GM23248 (cell line): Measurements from ENCODE around the gene RANBP9. TPM values are rescaled to one million over a fixed set of nuclear protein-coding genes. Genes with fewer than 3 reads are reported as not detected.

Experiments
- DNase-seq: peaks from one replicate; pipeline ENCODE4 v3.0.0-alpha.2; 2015
- H2AFZ ChIP-seq: fragments of 200-600 bp; sonication (generic); 2 replicates; pipeline ENCODE4 v1.6.1; 2016; ENCODE audit warnings: antibody characterized with exemption
- H3F3A ChIP-seq: fragments of 200-600 bp; sonication (generic); 2 replicates; pipeline ENCODE4 v1.6.1; 2016; ENCODE audit warnings: mild to moderate bottlenecking, antibody characterized with exemption, mixed run types; ENCODE audit not compliant: insufficient read depth
- H3K27ac ChIP-seq: fragments of 200-600 bp; sonication (generic); 2 replicates; pipeline ENCODE4 v1.5.1; 2016; ENCODE audit warnings: mild to moderate bottlenecking
- H3K27me3 ChIP-seq: fragments of 200-600 bp; sonication (generic); replicated peaks from 2 replicates; pipeline ENCODE4 v1.6.1; 2016; ENCODE audit warnings: mild to moderate bottlenecking; ENCODE audit not compliant: insufficient read depth
- H3K36me3 ChIP-seq: fragments of 200-600 bp; sonication (generic); 2 replicates; pipeline ENCODE4 v1.6.1; 2016; ENCODE audit warnings: low read depth, mild to moderate bottlenecking
- H3K4me1 ChIP-seq: fragments of 200-600 bp; sonication (generic); 2 replicates; pipeline ENCODE4 v1.6.1; 2016; ENCODE audit warnings: mild to moderate bottlenecking; ENCODE audit not compliant: insufficient read depth
- H3K4me2 ChIP-seq: fragments of 200-600 bp; sonication (generic); one replicate; pipeline ENCODE4 v1.6.1; 2016; ENCODE audit warnings: mild to moderate bottlenecking; ENCODE audit not compliant: unreplicated experiment
- H3K4me3 ChIP-seq: fragments of 200-600 bp; sonication (generic); 2 replicates; pipeline ENCODE4 v1.5.1; 2016; ENCODE audit warnings: mild to moderate bottlenecking
- H3K79me2 ChIP-seq: fragments of 200-600 bp; sonication (generic); 2 replicates; pipeline ENCODE4 v1.6.1; 2016; ENCODE audit warnings: mild to moderate bottlenecking; ENCODE audit not compliant: insufficient read depth
- H3K9ac ChIP-seq: fragments of 200-600 bp; sonication (generic); 2 replicates; pipeline ENCODE4 v1.6.1; 2016; ENCODE audit warnings: mild to moderate bottlenecking
- H3K9me2 ChIP-seq: fragments of 200-600 bp; sonication (generic); 2 replicates; pipeline ENCODE4 v1.6.1; 2016; ENCODE audit warnings: mixed run types, mild to moderate bottlenecking, moderate library complexity; ENCODE audit not compliant: insufficient read depth
- H3K9me3 ChIP-seq: fragments of 200-600 bp; sonication (generic); one replicate; pipeline ENCODE4 v1.6.1; 2017; ENCODE audit warnings: low read depth
- H4K20me1 ChIP-seq: fragments of 200-600 bp; sonication (generic); 2 replicates; pipeline ENCODE4 v1.6.0; 2016; ENCODE audit not compliant: insufficient read depth
- EZH2 ChIP-seq: fragments of 200-600 bp; sonication (generic); IDR thresholded peaks from 2 replicates; pipeline ENCODE4 v1.6.1; 2018; ENCODE audit warnings: antibody characterized with exemption, mild to moderate bottlenecking; ENCODE audit not compliant: insufficient read depth, poor library complexity, severe bottlenecking
- EZH2phosphoT487 ChIP-seq: fragments of 200-600 bp; sonication (generic); IDR thresholded peaks from 2 replicates; pipeline ENCODE4 v1.6.1; 2018; ENCODE audit warnings: antibody characterized with exemption, moderate library complexity, mild to moderate bottlenecking, low read depth; ENCODE audit not compliant: insufficient read depth
- WGBS, 2 experiments: methylation state at CpG; one replicate each; pipeline ENCODE4 v1.1.6; 2015 to 2017; ENCODE audit warnings: low lambda C conversion rate in 2 of 2, low coverage in 1 of 2; ENCODE audit errors: missing lambda C conversion rate in 2 of 2; 5-methylcytosine and 5-hydroxymethylcytosine counted together
- in situ Hi-C: fragments of 300-500 bp; cut with MboI; formaldehyde crosslinking; loops from 2 replicates; pipeline ENCODE4 v1.15.0; 2020
- polyA plus RNA-seq: library from polyadenylated mRNA; unstranded; fragments of >200 nt; fragmentation: Nextera tagmentation; extraction: Ambion mirVana; gene quantifications from 2 replicates; pipeline ENCODE4 v1.2.1, GENCODE V29; 2016
- total RNA-seq: library from RNA; depleted of rRNA; stranded (reverse); fragments of >200 nt; shearing (Covaris generic); gene quantifications from 2 replicates; pipeline ENCODE4 v1.2.3, GENCODE V29; 2014

Gene RANBP9
- total and polyA plus RNA-seq, 2 experiments from 2014 or later, result 8.0 to 29.8 TPM

DNA sequence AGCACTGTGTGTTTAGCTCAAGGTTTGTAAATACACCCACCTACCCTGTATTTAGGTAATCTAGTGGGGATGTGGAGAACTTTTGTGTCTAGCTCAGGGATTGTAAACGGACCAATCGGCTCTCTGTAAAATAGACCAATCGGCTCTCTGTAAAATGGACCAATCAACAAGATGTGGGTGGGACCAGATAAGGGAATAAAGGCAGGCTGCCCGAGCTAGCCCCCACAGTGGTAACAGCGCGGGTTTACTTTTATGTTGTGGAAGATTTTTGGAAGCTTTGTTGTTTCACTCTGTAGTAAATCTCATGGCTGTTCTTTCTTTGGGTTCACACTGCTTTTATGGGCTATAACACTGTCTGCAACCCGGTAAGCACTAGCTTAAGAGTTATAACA is 32.1 kb upstream of the RANBP9 start:
- WGBS, 2 experiments, result 82 to 83% methylated on average over 7 of the region's 7 CpGs
- Histone ChIP-seq H3K9me2 (no peaks in the 10 kb centered on the region), H3F3A (no peaks in the 10 kb centered on the region), H4K20me1 (no peaks in the 10 kb centered on the region), H3K27me3 (no peaks in the 10 kb centered on the region), H3K4me1 (no peaks in the 10 kb centered on the region), H3K27ac (no peak overlapping the region), H3K9ac (no peak overlapping the region), H3K79me2 (no peaks in the 10 kb centered on the region), H3K4me2 (no peak overlapping the region), H3K4me3 (no peak overlapping the region), H2AFZ (no peak overlapping the region), H3K36me3 (no peaks in the 10 kb centered on the region), H3K9me3 (no peaks in the 10 kb centered on the region)
- TF ChIP-seq EZH2phosphoT487 (no peak), EZH2 (no peak)
- DNase-seq, result no peak
- in situ Hi-C loops, result no loop called here

DNA sequence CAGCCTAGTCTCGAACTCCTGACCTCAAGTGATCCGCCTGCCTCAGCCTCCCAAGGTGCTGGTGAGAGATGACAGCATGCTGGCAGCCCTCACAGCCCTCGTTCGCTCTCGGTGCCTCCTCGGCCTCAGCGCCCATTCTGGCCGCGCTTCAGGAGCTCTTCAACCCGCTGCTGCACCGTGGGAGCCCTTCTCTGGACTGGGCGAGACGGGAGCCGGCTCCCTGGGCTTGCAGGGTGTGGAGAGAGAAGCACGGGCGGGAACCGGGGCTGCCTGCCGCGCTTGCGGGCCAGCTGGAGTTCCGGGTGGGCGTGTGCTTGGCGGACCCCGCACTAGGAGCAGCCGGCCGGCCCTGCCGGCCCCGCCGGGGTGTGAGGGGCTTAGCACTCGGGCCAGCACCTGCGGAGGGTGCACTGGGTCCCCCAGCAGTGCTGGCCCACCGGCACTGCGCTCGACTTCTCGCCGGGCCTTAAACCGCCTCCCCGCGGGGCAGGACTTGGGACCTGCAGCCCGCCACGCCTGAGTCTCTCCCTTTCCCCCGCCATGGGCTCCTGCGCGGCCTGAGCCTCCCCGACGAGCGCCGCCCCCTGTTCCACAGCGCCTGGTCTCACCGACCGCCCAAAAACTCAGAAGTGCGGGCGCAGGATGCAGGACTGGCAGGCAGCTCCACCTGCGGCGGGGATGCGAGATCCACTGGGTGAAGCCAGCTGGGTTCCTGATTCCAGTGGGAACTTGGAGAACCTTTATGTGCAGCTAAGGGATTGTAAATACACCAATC is 31.5 kb upstream of the RANBP9 start:
- no peak overlapping the region for H3K4me2 ChIP-seq
- H3K4me3 ChIP-seq, result no peak overlapping the region
- no peak overlapping the region for H3K9ac ChIP-seq
- H3K79me2 ChIP-seq, result no peaks in the 10 kb centered on the region
- H3F3A ChIP-seq, result no peaks in the 10 kb centered on the region
- H3K9me3 ChIP-seq, result no peaks in the 10 kb centered on the region
- 78 to 79% methylated on average over 46 to 56 of the region's 56 CpGs for WGBS, 2 experiments
- H3K27ac ChIP-seq, result no peak overlapping the region
- no peak overlapping the region for H2AFZ ChIP-seq
- no peaks in the 10 kb centered on the region for H3K36me3 ChIP-seq
- H3K9me2 ChIP-seq, result no peaks in the 10 kb centered on the region
- in situ Hi-C loops, result no loop called here
- no peaks in the 10 kb centered on the region for H3K4me1 ChIP-seq
- no peaks in the 10 kb centered on the region for H3K27me3 ChIP-seq
- DNase-seq, result no peak
- H4K20me1 ChIP-seq, result no peaks in the 10 kb centered on the region
- TF ChIP-seq EZH2 (no peak), EZH2phosphoT487 (no peak)

DNA sequence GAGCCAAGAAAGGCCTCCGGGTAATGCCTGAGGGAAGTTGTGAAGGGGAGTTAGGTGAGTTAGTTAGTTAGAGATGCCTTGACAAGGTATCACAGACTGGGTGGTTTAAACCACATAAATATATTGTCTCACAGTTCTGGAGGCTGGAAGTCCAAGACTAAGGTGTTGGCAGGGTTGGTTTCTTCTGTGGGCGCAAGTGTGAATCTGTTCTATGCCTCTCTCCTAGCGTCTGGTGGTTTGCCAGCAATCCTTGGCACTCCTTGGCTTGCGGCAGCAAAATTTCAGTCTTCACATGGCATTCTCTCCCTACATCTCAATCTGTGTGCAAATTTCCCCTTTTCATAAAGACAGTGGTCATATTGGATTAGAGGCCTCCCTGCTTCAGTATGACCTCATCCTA is 29.7 kb upstream of the RANBP9 start:
- H3K9me2 ChIP-seq, result no peaks in the 10 kb centered on the region
- H3K27me3 ChIP-seq, result no peaks in the 10 kb centered on the region
- no peaks in the 10 kb centered on the region for H3K9me3 ChIP-seq
- no peak overlapping the region for H3K27ac ChIP-seq
- no peak overlapping the region for H2AFZ ChIP-seq
- DNase-seq, result no peak
- H3K9ac ChIP-seq, result no peak overlapping the region
- TF ChIP-seq EZH2, result no peak
- no peak for TF ChIP-seq EZH2phosphoT487
- H3K4me3 ChIP-seq, result no peak overlapping the region
- in situ Hi-C loops, result no loop called here
- peaks cover 2% of the 10 kb centered on the region; the same call in 1 of the 2 replicates for H3K4me1 ChIP-seq
- H3K36me3 ChIP-seq, result no peaks in the 10 kb centered on the region
- H4K20me1 ChIP-seq, result no peaks in the 10 kb centered on the region
- H3K4me2 ChIP-seq, result no peak overlapping the region
- WGBS, 2 experiments, result 75 to 77% methylated on average over 4 of the region's 4 CpGs
- H3K79me2 ChIP-seq, result no peaks in the 10 kb centered on the region
- H3F3A ChIP-seq, result peaks cover 1% of the 10 kb centered on the region; the same call in 1 of the 2 replicates

DNA sequence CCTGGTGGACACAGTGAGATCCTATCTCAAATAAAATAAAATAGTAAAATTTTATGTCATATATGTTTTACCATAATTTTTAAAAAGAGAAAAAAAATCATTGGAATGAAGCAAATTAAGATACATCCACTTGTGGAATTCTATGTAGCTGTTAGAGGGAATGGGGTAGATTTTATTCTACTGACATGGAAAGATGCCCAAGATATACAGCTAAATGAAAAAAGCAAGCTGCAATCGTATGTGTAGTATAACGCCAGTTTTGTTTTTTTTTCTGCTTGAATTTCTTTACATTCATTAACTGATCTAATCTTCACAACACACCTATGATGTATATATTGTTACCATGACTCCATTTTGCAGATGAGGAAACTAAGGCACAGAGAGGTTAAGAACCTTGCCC is 23.4 kb upstream of the RANBP9 start:
- Histone ChIP-seq H3K4me3 (no peak overlapping the region), H3K27ac (no peak overlapping the region), H3K4me1 (peaks cover 21% of the 10 kb centered on the region), H2AFZ (no peak overlapping the region), H3K9me3 (no peaks in the 10 kb centered on the region), H3K36me3 (no peaks in the 10 kb centered on the region), H3K9me2 (no peaks in the 10 kb centered on the region), H3K79me2 (no peaks in the 10 kb centered on the region), H3F3A (peaks cover 5% of the 10 kb centered on the region; the same call in 1 of the 2 replicates), H4K20me1 (no peaks in the 10 kb centered on the region), H3K4me2 (no peak overlapping the region), H3K9ac (no peak overlapping the region), H3K27me3 (no peaks in the 10 kb centered on the region)
- in situ Hi-C loops, result no loop called here
- no peak for TF ChIP-seq EZH2phosphoT487
- no peak for DNase-seq
- WGBS, 2 experiments, result 95 to 100% methylated on average over 2 of the region's 2 CpGs
